DMS53 (cell line): Measurements from ENCODE around the gene CCNB1IP1.
"Not testable (repeated sequence)": the region's sequence is repeated elsewhere in the genome, so short reads cannot be mapped to it uniquely, and the experiment has no call there.

ENCODE experiments used
- DNase-seq: peaks from one replicate; lab custom pipeline; 2025; lab: John Stamatoyannopoulos, UW

The CCNB1IP1 gene, protein sequence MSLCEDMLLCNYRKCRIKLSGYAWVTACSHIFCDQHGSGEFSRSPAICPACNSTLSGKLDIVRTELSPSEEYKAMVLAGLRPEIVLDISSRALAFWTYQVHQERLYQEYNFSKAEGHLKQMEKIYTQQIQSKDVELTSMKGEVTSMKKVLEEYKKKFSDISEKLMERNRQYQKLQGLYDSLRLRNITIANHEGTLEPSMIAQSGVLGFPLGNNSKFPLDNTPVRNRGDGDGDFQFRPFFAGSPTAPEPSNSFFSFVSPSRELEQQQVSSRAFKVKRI

DNA sequence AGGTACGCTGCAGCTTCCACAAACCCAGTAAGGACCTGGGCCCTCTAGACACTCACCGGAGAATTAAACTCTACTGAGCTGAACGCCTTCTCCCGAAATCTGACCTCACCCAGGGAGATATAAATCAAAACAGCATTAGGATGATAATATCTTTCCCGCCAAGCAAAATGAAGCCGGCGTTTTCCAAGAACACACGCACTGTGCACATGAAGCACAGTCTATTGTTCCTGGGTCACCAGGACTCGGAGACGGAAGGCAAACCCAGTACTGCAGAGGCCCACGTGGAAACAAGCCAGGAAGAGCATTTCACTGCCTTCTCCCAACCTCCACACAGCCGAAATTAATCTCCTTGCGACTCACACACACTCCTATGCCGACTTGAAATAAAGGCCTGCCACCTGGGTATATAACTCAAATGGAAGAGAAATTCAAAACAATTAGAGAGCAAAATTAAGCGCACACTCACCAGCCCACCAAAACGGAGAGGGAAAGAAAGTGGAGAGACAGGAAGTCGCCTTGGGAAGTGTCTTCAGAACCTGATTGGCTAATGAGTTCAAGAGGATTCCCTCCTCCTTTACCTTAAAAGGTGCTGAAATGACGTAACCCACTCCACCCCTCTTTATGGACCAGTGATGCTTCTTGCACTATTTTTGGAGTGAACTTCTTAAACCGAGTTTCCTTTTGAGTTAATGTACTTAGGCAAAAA lies at the start of gene CCNB1IP1:
CCNB1IP1 (minus strand) TSS at position 492 of the 706 bp plus-strand sequence. CDS start 16,756 bp downstream, outside the sequence.
- peak; percentile 82 for DNase-seq

- no peak for DNase-seq
Observed at GRCh38 chr14:20382526-20382925, 49.4 kb upstream of the CCNB1IP1 start.

DNA sequence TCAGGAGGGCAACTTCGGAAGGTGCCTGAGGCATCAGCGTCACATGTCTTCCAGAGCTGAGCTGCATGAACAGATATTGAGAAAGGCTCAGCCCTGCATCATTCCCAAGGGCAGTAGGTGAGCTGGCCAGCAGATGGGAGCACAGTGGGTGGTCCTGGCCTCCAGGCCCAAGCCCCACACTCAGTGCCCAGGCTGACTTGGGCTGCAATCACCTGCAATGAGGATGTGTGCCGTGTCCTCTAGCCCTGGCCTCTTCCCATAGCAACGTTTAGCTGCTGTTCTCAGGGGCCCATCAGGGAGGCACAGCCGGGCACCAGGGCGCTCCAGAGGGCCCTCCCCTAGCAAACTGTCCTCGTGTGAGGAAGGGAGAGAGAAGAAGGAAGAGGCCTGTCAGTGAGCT lies 48.3 kb upstream of the CCNB1IP1 start:
- no peak for DNase-seq

DNA sequence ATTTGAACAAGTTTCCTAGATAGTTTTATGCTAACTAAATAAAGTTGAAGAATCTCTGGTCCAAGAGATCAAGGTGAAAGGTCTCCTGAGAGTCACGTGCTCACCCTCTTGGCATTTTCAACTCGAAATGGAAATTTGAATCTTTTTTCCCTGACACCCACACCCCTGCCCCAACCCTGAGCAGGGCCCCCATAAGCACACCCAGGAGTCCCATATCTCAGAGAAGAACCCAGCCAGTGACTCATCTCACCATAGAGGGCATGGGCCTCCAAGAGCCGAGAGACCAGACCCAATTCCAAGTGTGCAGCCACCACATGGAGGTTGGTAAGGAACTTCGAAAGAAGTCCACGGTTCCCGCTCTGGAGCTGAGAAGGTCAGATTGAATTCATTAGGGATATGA lies 47.6 kb upstream of the CCNB1IP1 start:
- no peak for DNase-seq

DNA sequence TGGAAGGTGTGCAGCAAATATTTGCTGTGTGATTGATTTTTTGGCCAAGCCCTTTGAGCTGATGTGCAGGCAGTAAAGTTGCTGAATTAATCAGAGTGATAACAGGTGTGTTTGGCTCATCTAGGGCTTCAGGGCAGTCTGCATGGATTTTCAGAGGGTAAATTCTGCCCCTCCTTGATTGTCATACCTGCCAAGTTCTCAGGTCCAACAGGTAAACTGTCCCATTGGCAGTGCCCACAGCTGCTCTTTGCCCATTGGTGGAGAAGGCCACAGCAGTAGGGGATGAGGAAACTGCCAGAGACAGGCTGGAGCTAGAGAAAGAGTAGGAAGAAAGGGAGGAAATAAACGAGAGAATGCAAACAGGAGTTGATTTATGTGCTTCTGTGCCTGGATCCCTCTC lies 46.7 kb upstream of the CCNB1IP1 start:
- DNase-seq = no peak

- no peak for DNase-seq
Observed at GRCh38 chr14:20377171-20377570, 44.1 kb upstream of the CCNB1IP1 start.

- DNase-seq = no peak
Observed at GRCh38 chr14:20376071-20376588, 43.1 kb upstream of the CCNB1IP1 start.

DNA sequence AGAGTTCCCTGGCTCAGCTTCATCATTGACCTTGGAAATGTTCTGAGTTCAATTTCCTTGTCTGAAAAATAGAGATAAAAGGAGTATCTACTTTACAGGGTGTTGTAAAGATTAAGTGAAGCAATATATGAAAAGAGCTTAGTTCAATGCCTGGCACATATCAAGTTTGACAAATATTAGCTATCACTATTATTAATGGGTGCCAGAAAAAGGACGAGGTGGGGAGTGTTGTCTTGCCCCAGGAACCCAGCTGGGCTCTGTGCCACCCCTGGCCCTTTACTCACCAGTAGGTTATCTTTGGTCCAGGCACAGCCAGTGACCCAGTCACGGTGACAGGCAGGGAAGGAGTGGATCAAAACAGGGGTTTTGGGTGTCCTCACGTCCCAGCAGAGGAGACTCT lies 42.4 kb upstream of the CCNB1IP1 start:
- no peak for DNase-seq

DNA sequence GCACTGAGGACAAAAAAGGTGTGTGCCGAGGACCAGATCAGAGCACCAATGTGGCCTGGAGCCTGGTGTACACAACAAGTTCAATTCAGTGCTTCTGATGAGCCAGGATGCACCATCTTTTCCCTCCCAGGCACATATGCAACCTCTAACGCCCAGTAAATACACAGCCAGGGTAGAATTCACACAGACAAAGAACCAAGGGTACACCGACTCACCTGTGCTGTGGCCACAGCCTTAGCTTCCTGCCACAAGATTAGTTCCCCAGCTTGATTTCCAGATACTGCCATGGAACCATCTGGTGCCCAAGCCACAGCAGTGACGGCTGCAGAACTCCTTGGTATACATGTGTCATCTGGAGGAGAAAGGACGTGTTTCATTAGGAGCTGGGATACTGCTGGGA lies 39.7 kb upstream of the CCNB1IP1 start:
- DNase-seq = no peak

- no peak for DNase-seq
Observed at GRCh38 chr14:20365928-20366327, 32.8 kb upstream of the CCNB1IP1 start.

GRCh38 chr14:20358474-20358873 lies 25.4 kb upstream of the CCNB1IP1 start:
- DNase-seq = not testable (repeated sequence)

- no peak for DNase-seq
Observed at GRCh38 chr14:20356422-20356821, 23.3 kb upstream of the CCNB1IP1 start.

DNA sequence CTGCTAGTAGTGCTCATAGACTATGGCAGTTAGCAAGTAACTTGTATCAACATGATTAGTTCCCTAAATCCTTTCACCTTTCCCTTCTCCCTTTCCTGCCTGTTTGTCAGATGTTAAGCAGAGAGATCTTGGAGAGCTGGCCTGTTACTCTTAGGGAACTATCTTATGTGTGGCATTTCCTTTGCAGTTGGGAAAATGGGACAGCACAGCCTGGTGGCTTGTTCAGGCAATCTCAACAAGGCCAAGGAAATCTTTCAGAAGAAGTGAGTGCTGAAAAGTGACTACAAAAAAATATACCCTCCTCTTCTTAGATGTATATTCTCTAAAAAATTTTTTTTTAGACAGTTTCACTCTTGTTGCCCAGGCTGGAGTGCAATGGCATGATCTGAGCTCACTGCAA lies 17.8 kb upstream of the CCNB1IP1 start:
- no peak for DNase-seq

DNA sequence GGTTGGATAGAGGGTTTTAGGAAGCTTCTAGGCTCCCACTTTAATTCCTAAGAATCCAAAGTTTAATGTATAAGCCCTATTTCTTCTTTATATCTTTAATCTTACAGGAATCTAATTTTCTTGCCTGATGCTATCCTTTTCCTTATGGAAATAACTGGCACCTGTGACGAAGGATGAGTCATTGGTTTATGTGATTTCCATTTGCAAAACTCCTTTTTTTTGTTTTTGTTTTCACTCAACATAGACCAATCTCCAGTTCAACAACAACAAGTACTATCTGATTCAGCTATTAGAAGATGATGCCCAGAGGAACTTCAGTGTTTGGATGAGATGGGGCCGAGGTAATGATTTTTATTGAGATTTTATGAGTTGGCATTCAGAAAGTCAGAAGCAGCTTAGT lies 17.2 kb upstream of the CCNB1IP1 start:
- DNase-seq = no peak

GRCh38 chr14:20347747-20348146 lies 14.7 kb upstream of the CCNB1IP1 start:
- no peak for DNase-seq

GRCh38 chr14:20346713-20347112 lies 13.6 kb upstream of the CCNB1IP1 start:
- no peak for DNase-seq

DNA sequence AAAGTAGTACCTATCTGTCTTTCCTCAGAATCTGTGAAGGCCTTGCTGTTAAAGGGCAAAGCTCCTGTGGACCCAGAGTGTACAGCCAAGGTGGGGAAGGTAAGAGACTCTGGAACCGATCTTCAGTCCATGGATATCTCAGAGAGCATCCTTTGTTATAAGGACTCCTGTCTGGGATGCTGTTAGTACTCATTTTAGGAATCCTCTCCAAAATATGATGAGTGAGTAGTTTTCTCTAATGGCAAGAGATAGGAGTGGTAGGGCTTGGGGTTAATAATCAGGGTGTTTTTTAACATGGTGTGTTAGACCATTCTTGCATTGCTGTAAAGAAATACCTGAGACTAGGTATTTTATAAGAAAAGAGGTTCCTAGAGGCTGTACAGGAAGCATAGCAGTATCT lies 12.3 kb upstream of the CCNB1IP1 start:
- DNase-seq = no peak

- peak; percentile 28 for DNase-seq
Observed at GRCh38 chr14:20343862-20344220, 10.8 kb upstream of the CCNB1IP1 start.

DNA sequence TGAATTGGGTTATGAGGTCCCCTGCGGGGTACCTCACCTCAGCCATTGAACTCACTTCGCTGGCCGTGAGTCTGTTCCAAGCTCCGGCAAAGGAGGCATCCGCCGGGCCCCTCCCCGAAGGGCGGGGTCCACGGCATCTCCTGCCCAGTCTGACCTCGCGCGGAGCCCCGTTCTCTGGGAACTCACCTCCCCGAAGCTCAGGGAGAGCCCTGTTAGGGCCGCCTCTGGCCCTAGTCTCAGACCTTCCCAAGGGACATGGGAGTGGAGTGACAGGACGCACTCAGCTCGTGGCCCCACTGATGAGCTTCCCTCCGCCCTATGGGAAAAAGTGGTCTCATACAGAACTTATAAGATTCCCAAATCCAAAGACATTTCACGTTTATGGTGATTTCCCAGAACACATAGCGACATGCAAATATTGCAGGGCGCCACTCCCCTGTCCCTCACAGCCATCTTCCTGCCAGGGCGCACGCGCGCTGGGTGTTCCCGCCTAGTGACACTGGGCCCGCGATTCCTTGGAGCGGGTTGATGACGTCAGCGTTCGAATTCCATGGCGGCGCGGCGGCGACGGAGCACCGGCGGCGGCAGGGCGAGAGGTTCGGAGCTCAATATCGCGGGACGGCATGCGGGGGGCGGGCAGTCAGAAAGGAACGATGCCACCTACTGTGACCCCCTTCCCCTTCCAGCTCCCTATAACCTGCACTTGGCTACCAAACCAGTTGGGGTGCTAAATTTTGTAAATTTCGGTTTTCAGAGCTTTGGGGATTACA lies 10.2 kb upstream of the CCNB1IP1 start, which contains the start of gene PARP2:
PARP2 (plus strand) TSS at position 544 of the 770 bp plus-strand sequence; CDS start at position 551, 7 bp downstream.
- DNase-seq = peak; percentile 97

DNA sequence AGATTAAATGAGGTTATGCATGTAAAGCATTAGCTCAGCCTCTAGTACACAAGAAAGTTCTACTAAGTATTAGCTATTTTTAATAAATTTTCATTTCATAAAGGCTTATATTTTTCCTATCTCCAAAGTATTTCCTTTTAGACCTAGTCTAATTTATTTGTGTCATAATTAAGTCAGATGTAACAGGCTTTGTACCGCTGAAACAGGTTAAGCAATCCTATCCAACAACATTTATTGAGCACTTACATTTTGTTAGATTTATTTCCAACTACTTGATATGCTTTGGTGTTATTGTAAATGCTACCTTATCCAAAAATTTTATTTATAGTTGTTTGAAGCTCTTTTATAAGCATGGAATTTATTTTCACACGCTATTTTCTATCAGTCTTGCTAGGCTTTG lies 8.6 kb upstream of the CCNB1IP1 start:
- no peak for DNase-seq

DNA sequence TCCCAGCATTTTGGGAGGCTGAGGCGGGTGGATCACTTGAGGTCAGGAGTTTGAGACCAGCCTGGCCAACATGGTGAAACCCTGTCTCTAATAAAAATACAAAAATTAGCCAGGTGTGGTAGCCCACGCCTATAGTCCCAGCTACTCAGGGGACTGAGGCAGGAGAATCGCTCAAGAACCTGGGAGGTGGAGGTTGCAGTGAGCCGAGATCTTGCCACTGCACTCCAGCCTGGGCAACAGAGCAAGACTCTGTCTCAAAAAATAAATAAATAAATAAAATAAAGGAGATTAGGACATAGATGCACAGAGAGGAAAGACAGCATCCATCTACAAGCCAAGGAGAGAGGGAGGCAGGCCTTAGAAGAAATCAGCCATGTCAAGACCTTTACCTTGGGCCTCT lies 8.0 kb upstream of the CCNB1IP1 start:
- DNase-seq = not testable (repeated sequence)

GRCh38 chr14:20334017-20334416 lies 938 bp upstream of the CCNB1IP1 start:
- DNase-seq = no peak

DNA sequence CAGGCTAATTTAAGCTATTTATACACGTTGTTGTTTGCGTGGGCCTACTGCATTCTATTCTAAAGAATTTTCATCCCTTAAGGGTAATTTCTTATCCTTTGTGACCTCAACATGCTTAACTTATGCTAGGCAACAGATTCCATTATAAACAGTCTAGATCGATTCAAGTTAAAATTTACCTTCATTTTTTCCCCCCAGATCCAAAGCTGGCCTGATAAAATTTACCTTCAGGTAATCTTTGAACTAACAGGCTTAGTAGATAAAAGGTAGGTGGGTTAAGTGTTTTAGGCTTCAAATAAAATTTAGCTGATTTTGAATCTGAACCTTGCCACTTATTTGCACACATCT lies 389 bp upstream of the CCNB1IP1 start:
- no peak for DNase-seq
